Endothelial cell (in vitro differentiated cells): Measurements from ENCODE around the gene BTBD6. TPM values are rescaled to one million over a fixed set of nuclear protein-coding genes. Genes with fewer than 3 reads are reported as not detected.

Source experiments
- DNase-seq: peaks from one replicate; pipeline ENCODE4 v3.0.0; 2021; ENCODE audit warnings: low spot score
- H3K27ac Mint-ChIP-seq: one replicate; pipeline ENCODE4 v1.8.0; 2021; ENCODE audit warnings: mixed read lengths, inconsistent platforms; ENCODE audit not compliant: unreplicated experiment
- H3K27me3 Mint-ChIP-seq: one replicate; pipeline ENCODE4 v1.8.0; 2021; ENCODE audit warnings: mild to moderate bottlenecking, moderate library complexity, mixed read lengths, inconsistent platforms; ENCODE audit not compliant: unreplicated experiment
- H3K36me3 Mint-ChIP-seq: one replicate; pipeline ENCODE4 v1.8.0; 2021; ENCODE audit warnings: mild to moderate bottlenecking, low read depth, mixed read lengths, inconsistent platforms; ENCODE audit not compliant: unreplicated experiment
- H3K4me1 Mint-ChIP-seq: one replicate; pipeline ENCODE4 v1.8.0; 2021; ENCODE audit warnings: mild to moderate bottlenecking, mixed read lengths, inconsistent platforms; ENCODE audit not compliant: unreplicated experiment
- H3K4me3 Mint-ChIP-seq: one replicate; pipeline ENCODE4 v1.8.0; 2021; ENCODE audit warnings: mild to moderate bottlenecking, mixed read lengths, inconsistent platforms; ENCODE audit not compliant: unreplicated experiment
- H3K9me3 Mint-ChIP-seq: one replicate; pipeline ENCODE4 v1.8.0; 2021; ENCODE audit warnings: mixed read lengths, inconsistent platforms; ENCODE audit not compliant: unreplicated experiment
- total RNA-seq: library from RNA; stranded (reverse); fragmentation: NEBNext Ultra II Directional; extraction: Animal tissue kit (Norgen Biotek cat#: 25700); gene quantifications from one replicate; pipeline ENCODE4 v1.2.1, GENCODE V29; 2021; ENCODE audit not compliant: unreplicated experiment
- TF ChIP-seq, protein P1 (sequence below): fragments of 200-600 bp; sonication (generic); IDR thresholded peaks from one replicate; pipeline ENCODE4 v1.5.0; 2021; ENCODE audit warnings: antibody characterized with exemption; ENCODE audit not compliant: unreplicated experiment

BTBD6 gene
- total RNA-seq, 1 donor from 2014 or later, result 45.1 TPM

DNA sequence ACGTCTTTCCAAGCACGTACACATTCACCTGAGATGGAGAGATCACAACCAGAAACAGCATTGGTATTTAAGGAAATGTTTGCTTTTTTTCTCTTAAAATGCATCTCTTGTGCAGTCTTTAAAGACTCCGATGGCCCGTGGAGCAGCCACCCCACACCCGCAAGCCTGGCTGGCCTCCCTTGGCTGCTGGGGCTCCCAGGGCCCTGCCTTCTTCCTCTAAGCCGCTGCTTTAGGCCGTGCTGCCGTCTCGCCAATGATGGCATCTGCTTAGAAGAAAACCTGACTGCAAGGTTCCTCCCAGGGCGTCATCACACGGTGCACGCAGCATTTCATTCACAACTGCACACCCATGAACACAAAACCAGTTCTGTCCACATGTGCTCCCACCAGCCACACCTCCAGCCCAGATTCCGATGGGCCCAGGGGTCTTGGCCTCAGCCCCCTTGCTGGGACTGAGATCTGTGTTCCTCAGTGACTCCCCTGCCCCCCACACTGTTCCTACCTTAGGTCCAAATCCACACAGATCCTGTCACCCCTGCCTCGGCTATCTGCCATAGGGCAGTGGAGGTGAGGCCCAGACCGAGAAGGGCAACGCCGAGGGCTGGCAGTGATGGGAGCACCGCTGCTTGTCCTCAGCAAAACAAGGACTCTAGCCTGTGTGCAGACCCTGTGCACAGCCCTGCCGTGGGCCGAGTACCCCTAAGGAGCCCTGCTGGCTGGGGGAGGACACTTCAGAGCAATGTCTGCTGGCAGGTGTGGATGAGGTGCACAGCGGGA, 4.4 kb downstream of the BTBD6 start:
- no peak for DNase-seq
- TF ChIP-seq, protein P1, sequence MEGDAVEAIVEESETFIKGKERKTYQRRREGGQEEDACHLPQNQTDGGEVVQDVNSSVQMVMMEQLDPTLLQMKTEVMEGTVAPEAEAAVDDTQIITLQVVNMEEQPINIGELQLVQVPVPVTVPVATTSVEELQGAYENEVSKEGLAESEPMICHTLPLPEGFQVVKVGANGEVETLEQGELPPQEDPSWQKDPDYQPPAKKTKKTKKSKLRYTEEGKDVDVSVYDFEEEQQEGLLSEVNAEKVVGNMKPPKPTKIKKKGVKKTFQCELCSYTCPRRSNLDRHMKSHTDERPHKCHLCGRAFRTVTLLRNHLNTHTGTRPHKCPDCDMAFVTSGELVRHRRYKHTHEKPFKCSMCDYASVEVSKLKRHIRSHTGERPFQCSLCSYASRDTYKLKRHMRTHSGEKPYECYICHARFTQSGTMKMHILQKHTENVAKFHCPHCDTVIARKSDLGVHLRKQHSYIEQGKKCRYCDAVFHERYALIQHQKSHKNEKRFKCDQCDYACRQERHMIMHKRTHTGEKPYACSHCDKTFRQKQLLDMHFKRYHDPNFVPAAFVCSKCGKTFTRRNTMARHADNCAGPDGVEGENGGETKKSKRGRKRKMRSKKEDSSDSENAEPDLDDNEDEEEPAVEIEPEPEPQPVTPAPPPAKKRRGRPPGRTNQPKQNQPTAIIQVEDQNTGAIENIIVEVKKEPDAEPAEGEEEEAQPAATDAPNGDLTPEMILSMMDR, result no peak
- Mint-ChIP-seq H3K36me3 (peaks cover 17% of the 10 kb centered on the region), H3K9me3 (no peaks in the 10 kb centered on the region), H3K4me1 (no peaks in the 10 kb centered on the region), H3K27ac (no peak overlapping the region), H3K4me3 (no peak overlapping the region), H3K27me3 (peaks cover 6% of the 10 kb centered on the region)

- DNase-seq, result no peak
- Mint-ChIP-seq H3K4me3 (no peak overlapping the region), H3K36me3 (peaks cover 17% of the 10 kb centered on the region), H3K27me3 (peaks cover 6% of the 10 kb centered on the region), H3K9me3 (no peaks in the 10 kb centered on the region), H3K27ac (no peak overlapping the region), H3K4me1 (no peaks in the 10 kb centered on the region)
- TF ChIP-seq, protein P1, result no peak
Measured at GRCh38 chr14:105253329-105253682, 5.0 kb downstream of the BTBD6 start.

DNA sequence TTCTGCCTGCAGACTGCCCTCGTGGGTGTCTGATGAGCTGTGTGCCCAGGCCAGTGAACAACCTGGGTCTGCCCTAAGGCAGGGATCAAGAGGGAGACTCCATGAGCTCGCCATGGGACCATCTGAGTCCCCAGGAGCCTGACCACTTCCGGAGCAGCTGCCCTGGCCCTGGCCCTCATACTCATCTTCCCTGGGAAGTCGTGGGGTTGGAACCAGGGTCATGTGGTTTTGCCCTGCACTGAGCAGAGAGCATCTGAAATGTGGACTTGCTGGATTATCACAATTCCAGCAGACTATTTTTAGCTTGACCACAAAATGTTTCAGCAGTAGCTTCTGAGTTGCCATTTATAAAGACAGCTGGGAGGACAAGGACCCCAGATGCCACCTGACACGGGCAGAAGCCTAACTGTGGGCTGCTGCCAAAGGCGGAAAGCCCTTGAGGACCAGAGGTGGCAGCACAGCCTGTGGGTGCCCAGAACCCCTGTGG, 6.7 kb downstream of the BTBD6 start:
- TF ChIP-seq, protein P1, result no peak
- Mint-ChIP-seq H3K4me1 (no peaks in the 10 kb centered on the region), H3K4me3 (no peak overlapping the region), H3K9me3 (no peaks in the 10 kb centered on the region), H3K36me3 (peaks cover 16% of the 10 kb centered on the region), H3K27me3 (peaks cover under 1% of the 10 kb centered on the region), H3K27ac (no peak overlapping the region)
- DNase-seq, result no peak

DNA sequence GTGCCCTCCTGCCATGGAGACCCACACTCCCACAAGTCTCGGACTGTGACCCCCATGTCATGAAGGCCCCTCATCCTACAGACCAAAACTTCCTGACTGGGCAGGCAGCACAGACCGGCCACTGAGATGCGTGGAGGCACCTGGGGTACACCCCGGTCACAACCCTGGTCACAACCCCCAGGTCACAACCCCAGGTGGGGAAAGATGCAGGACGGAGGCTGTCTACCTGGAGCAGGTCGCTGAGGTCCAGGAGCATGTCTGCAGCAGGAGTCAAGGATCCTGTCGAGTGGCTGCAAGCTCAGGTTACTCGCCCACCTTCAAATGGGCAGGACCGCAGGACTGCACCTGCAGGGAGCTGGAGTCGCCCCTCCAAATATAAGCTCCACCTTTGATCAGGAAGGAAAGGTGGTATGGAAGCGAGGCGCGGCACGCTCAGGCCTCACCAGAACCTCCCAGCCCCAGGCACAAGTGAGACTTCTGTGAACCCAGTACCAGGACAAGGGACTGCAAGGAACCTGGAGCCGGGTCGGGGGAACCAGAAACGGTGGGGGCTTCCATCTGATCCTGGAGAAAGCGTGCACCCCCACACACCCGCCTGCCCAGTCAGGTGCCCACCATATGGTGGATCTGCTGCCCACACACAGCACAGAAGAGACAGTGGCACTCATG, 8.1 kb downstream of the BTBD6 start:
- no peaks in the 10 kb centered on the region for H3K4me1 Mint-ChIP-seq
- H3K4me3 Mint-ChIP-seq, result no peak overlapping the region
- H3K27ac Mint-ChIP-seq, result no peak overlapping the region
- no peaks in the 10 kb centered on the region for H3K9me3 Mint-ChIP-seq
- TF ChIP-seq, protein P1, result no peak
- H3K36me3 Mint-ChIP-seq, result peaks cover 7% of the 10 kb centered on the region
- DNase-seq, result no peak
- no peaks in the 10 kb centered on the region for H3K27me3 Mint-ChIP-seq

DNA sequence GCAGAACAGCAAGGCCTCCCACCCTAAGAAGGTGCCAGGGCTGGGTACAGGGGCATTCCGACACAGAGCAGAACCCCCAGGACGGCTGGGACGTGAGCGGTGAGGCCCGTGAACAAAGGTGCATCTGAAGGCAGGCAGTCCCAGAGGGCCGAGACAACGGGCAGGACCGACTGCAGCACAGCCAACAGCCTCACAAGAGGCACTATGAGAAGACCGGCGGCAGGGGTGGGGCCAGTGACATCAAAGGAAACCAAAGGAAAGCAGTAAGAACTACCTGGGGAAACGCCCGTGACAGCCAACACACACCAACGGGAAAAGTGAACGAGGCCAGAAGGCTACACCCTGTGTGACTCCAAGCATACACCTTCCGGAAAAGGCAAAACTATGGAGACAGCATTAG, 9.1 kb downstream of the BTBD6 start:
- DNase-seq, result no peak
- Mint-ChIP-seq H3K4me3 (no peak overlapping the region), H3K9me3 (no peaks in the 10 kb centered on the region), H3K36me3 (peaks cover 7% of the 10 kb centered on the region), H3K4me1 (no peaks in the 10 kb centered on the region), H3K27ac (no peak overlapping the region), H3K27me3 (no peaks in the 10 kb centered on the region)
- TF ChIP-seq, protein P1, result no peak
